Keratinocyte (primary cell): ENCODE data around the gene FCGR3B. TPM values are rescaled to one million over a fixed set of nuclear protein-coding genes. Genes with fewer than 3 reads are reported as not detected.
A peak's percentile ranks its signal among the peaks of the same experiment; 100 is the strongest.
"Not testable (repeated sequence)": the region's sequence is repeated elsewhere in the genome, so short reads cannot be mapped to it uniquely, and the experiment has no call there.

Experiments used
- DNase-seq: peaks from one replicate; pipeline ENCODE4 v3.0.0-alpha.2; 2011; ENCODE audit warnings: low read depth, missing footprints, low spot score
- FAIRE-seq: peaks from 2 replicates; lab custom pipeline; 2011; peaks lifted over from hg19 to GRCh38; lab: Jason Lieb, UNC
- H2AFZ ChIP-seq: 2 replicates; pipeline ENCODE4 v1.6.0; 2012; ENCODE audit warnings: low read length, control low read depth, inconsistent platforms; ENCODE audit not compliant: control insufficient read depth
- H3K27ac ChIP-seq: 2 replicates; pipeline ENCODE4 v1.5.1; 2011; ENCODE audit warnings: low read length; ENCODE audit not compliant: control insufficient read depth, insufficient read depth
- H3K27me3 ChIP-seq: 3 replicates; pipeline ENCODE4 v1.6.0; 2011; ENCODE audit warnings: low read length; ENCODE audit not compliant: control insufficient read depth, insufficient read depth; ENCODE audit errors: extremely low read depth
- H3K36me3 ChIP-seq, 2 experiments: 2 replicates in 1 of 2; 3 replicates in 1 of 2; pipeline ENCODE4 v1.5.1; 2011; ENCODE audit warnings: low read length in 2 of 2, mild to moderate bottlenecking in 1 of 2; ENCODE audit not compliant: control insufficient read depth in 2 of 2, insufficient read depth in 2 of 2; ENCODE audit errors: extremely low read depth in 1 of 2
- H3K4me1 ChIP-seq: 3 replicates; pipeline ENCODE4 v1.5.1; 2011; ENCODE audit warnings: low read length; ENCODE audit not compliant: control insufficient read depth, insufficient read depth; ENCODE audit errors: extremely low read depth
- H3K4me2 ChIP-seq: 3 replicates; pipeline ENCODE4 v1.6.0; 2011; ENCODE audit warnings: low read depth, low read length; ENCODE audit not compliant: control insufficient read depth, insufficient read depth; ENCODE audit errors: extremely low read depth
- H3K4me3 ChIP-seq, 3 experiments: fragments of 200-600 bp in 1 of 3; sonication (generic) in 1 of 3; 2 replicates in 2 of 3; 3 replicates in 1 of 3; pipeline ENCODE4 v1.5.1; 2011 to 2016; ENCODE audit warnings: low read length in 3 of 3, mild to moderate bottlenecking in 3 of 3, control low read depth in 2 of 3, inconsistent platforms in 1 of 3, low read depth in 1 of 3, mixed read lengths in 1 of 3, mixed run types in 1 of 3, moderate library complexity in 1 of 3; ENCODE audit not compliant: control insufficient read depth in 2 of 3, insufficient read depth in 2 of 3; ENCODE audit errors: extremely low read depth in 1 of 3
- H3K79me2 ChIP-seq: 2 replicates; pipeline ENCODE4 v1.6.0; 2012; ENCODE audit warnings: low read length; ENCODE audit not compliant: control insufficient read depth, insufficient read depth
- H3K9ac ChIP-seq: 3 replicates; pipeline ENCODE4 v1.6.0; 2011; ENCODE audit warnings: low read length; ENCODE audit not compliant: control insufficient read depth, insufficient read depth; ENCODE audit errors: extremely low read depth
- H3K9me1 ChIP-seq: 3 replicates; pipeline ENCODE4 v1.6.0; 2011; ENCODE audit warnings: low read length; ENCODE audit not compliant: control insufficient read depth, insufficient read depth; ENCODE audit errors: extremely low read depth
- H3K9me3 ChIP-seq: 2 replicates; pipeline ENCODE4 v1.5.1; 2012; ENCODE audit warnings: low read depth, low read length; ENCODE audit not compliant: control insufficient read depth
- H4K20me1 ChIP-seq: 3 replicates; pipeline ENCODE4 v1.6.0; 2011; ENCODE audit warnings: low read length; ENCODE audit not compliant: control insufficient read depth, insufficient read depth; ENCODE audit errors: extremely low read depth
- dilution Hi-C: fragments of 300-500 bp; cut with MboI; formaldehyde crosslinking; loops from one replicate; pipeline ENCODE4 v1.7.0; 2020; ENCODE audit warnings: low sequenced_read_pairs; ENCODE audit not compliant: extremely low pct_ligation_motif_present
- polyA plus RNA-seq, 5 experiments: library from polyadenylated mRNA; depleted of rRNA in 3 of 5; stranded (reverse) in 3 of 5; stranded (forward) in 1 of 5; unstranded in 1 of 5; fragments of >200 nt; gene quantifications; 1 replicate in 1 of 5; 2 replicates in 3 of 5; 3 replicates in 1 of 5; pipeline versions ENCODE4 v1.2.1 to v1.2.3, GENCODE V29; 2011 to 2012; ENCODE audit warnings: missing spikeins in 2 of 5, low read depth in 1 of 5, low replicate concordance in 1 of 5

Gene FCGR3B
- polyA plus RNA-seq, 1 donor (not counting 4 experiments of a cell fraction or from before 2014, with no cell fraction given), result not detected

GRCh38 chr1:161622054-161622453 lies 8.9 kb downstream of the FCGR3B start:
- H3K27me3 ChIP-seq, H3K79me2 ChIP-seq, H3K9me3 ChIP-seq, DNase-seq, dilution Hi-C loops, H4K20me1 ChIP-seq, H3K36me3 ChIP-seq, H3K9ac ChIP-seq, FAIRE-seq, H3K9me1 ChIP-seq, H3K4me1 ChIP-seq, H3K27ac ChIP-seq, H2AFZ ChIP-seq: not testable (repeated sequence)
- Histone ChIP-seq H3K4me2 (peak overlapping the region; percentile 70), H3K4me3 (peak overlapping the region in 1 of 3 experiments; percentile 58)

- H3K27me3 ChIP-seq, H3K36me3 ChIP-seq, H4K20me1 ChIP-seq, dilution Hi-C loops, H3K79me2 ChIP-seq, H3K9me3 ChIP-seq, H3K4me1 ChIP-seq, H3K9me1 ChIP-seq: not testable (repeated sequence)
- DNase-seq (peak; percentile 73), FAIRE-seq (peak; percentile 73)
- H3K4me2 ChIP-seq, result peak overlapping the region; percentile 70
- H3K27ac ChIP-seq, result peak overlapping the region; percentile 51
- H3K4me3 ChIP-seq, result peak overlapping the region; percentile 44 to 58 (median 52)
- peak overlapping the region; percentile 65 for H2AFZ ChIP-seq
- peak overlapping the region; percentile 71 for H3K9ac ChIP-seq
Observed at GRCh38 chr1:161621181-161622000, 9.6 kb downstream of the FCGR3B start.

- H3K36me3 ChIP-seq, H3K4me1 ChIP-seq, H3K79me2 ChIP-seq, H3K27ac ChIP-seq, H3K9ac ChIP-seq, dilution Hi-C loops, FAIRE-seq, H3K27me3 ChIP-seq, H2AFZ ChIP-seq, H3K9me3 ChIP-seq, H3K4me2 ChIP-seq, H4K20me1 ChIP-seq, DNase-seq, H3K4me3 ChIP-seq, H3K9me1 ChIP-seq: not testable (repeated sequence)
Observed at GRCh38 chr1:161620399-161620798, 10.6 kb downstream of the FCGR3B start.

- H3K9ac ChIP-seq, DNase-seq, H3K9me1 ChIP-seq, H3K36me3 ChIP-seq, H2AFZ ChIP-seq, H3K79me2 ChIP-seq, H3K4me3 ChIP-seq, H3K9me3 ChIP-seq, dilution Hi-C loops, H3K4me1 ChIP-seq, H3K27ac ChIP-seq, H3K4me2 ChIP-seq, FAIRE-seq, H4K20me1 ChIP-seq, H3K27me3 ChIP-seq: not testable (repeated sequence)
Observed at GRCh38 chr1:161618517-161618916, 12.5 kb downstream of the FCGR3B start.

- H2AFZ ChIP-seq, H3K9ac ChIP-seq, H3K4me1 ChIP-seq, FAIRE-seq, H3K27me3 ChIP-seq, H3K9me3 ChIP-seq, DNase-seq, H3K4me2 ChIP-seq, H3K9me1 ChIP-seq, H4K20me1 ChIP-seq, H3K79me2 ChIP-seq, H3K27ac ChIP-seq, dilution Hi-C loops, H3K36me3 ChIP-seq, H3K4me3 ChIP-seq: not testable (repeated sequence)
Observed at GRCh38 chr1:161616417-161616816, 14.6 kb downstream of the FCGR3B start.
